ENCODE results near the gene LHFPL3. TPM values are rescaled to one million over a fixed set of nuclear protein-coding genes. Genes with fewer than 3 reads are reported as not detected.

The LHFPL3 gene
- total RNA-seq, 1 donor from 2014 or later = not detected

DNA sequence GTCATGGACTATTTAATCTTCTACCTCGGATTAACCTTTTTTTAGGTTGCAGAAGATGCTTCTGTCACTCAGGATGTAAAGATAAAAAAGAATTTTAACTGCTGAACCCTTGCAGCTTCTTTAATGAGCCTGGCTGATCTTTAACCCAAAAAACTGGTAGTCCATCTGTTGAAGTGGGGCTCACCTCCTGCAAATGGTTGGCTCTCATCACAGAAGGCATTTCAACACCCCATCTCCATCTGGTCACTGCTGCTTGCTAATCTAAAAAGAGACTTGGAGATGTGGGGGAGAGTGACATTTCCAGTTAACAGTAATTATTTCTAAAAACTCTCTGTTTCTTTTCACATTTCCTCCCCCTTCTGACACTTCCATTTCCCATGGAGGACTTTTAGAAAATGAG is 208.6 kb downstream of the LHFPL3 start:
- H3K4me3 ChIP-seq (ENCODE audit: low read depth, low read length) = no peak overlapping the region
- H3K36me3 ChIP-seq (ENCODE audit: control insufficient read depth, insufficient read depth, low read length) = no peaks in the 10 kb centered on the region
- TF ChIP-seq, protein P1, sequence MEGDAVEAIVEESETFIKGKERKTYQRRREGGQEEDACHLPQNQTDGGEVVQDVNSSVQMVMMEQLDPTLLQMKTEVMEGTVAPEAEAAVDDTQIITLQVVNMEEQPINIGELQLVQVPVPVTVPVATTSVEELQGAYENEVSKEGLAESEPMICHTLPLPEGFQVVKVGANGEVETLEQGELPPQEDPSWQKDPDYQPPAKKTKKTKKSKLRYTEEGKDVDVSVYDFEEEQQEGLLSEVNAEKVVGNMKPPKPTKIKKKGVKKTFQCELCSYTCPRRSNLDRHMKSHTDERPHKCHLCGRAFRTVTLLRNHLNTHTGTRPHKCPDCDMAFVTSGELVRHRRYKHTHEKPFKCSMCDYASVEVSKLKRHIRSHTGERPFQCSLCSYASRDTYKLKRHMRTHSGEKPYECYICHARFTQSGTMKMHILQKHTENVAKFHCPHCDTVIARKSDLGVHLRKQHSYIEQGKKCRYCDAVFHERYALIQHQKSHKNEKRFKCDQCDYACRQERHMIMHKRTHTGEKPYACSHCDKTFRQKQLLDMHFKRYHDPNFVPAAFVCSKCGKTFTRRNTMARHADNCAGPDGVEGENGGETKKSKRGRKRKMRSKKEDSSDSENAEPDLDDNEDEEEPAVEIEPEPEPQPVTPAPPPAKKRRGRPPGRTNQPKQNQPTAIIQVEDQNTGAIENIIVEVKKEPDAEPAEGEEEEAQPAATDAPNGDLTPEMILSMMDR (IDR thresholded peaks at IDR 0.05; ENCODE audit: insufficient read depth, low read length, severe bottlenecking) = no peak
- DNase-seq (ENCODE audit: low read depth) = no peak
- no peaks in the 10 kb centered on the region for H3K27me3 ChIP-seq (ENCODE audit: control insufficient read depth, insufficient read depth, low read length)
- FAIRE-seq = no peak

- no peak for DNase-seq (ENCODE audit: low read depth)
- H3K4me3 ChIP-seq (ENCODE audit: low read depth, low read length) = no peak overlapping the region
- FAIRE-seq = peak; percentile 55
- TF ChIP-seq, protein P1 (IDR thresholded peaks at IDR 0.05; ENCODE audit: insufficient read depth, low read length, severe bottlenecking) = no peak
- no peaks in the 10 kb centered on the region for H3K27me3 ChIP-seq (ENCODE audit: control insufficient read depth, insufficient read depth, low read length)
- H3K36me3 ChIP-seq (ENCODE audit: control insufficient read depth, insufficient read depth, low read length) = no peaks in the 10 kb centered on the region
Observed at GRCh38 chr7:104538152-104538551, 209.7 kb downstream of the LHFPL3 start.

DNA sequence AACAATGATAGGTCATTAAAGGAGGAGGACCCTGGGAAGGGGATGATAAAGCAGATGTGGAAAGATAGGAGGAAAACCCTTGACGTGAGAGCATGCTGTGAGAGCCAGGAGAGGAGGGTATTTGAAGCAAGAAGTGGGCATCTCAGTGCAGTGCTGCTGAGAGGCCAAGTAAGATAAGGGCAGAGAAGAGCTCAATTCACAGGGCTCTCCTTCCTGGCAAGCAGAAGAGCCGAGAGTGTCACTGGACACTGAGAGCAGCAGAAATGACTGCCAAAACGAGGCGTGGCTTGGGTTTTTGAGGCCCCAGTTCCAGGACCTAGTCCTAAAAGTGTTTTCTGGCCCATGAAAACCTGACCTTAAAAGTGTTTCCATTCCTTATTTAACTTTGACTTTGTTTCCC is 213.5 kb downstream of the LHFPL3 start:
- H3K36me3 ChIP-seq (ENCODE audit: control insufficient read depth, insufficient read depth, low read length) = no peaks in the 10 kb centered on the region
- H3K4me3 ChIP-seq (ENCODE audit: low read depth, low read length) = no peak overlapping the region
- no peaks in the 10 kb centered on the region for H3K27me3 ChIP-seq (ENCODE audit: control insufficient read depth, insufficient read depth, low read length)
- no peak for FAIRE-seq
- TF ChIP-seq, protein P1 (IDR thresholded peaks at IDR 0.05; ENCODE audit: insufficient read depth, low read length, severe bottlenecking) = no peak
- no peak for DNase-seq (ENCODE audit: low read depth)

GRCh38 chr7:104548861-104549260 is 220.5 kb downstream of the LHFPL3 start:
- H3K4me3 ChIP-seq (ENCODE audit: low read depth, low read length) = no peak overlapping the region
- no peaks in the 10 kb centered on the region for H3K36me3 ChIP-seq (ENCODE audit: control insufficient read depth, insufficient read depth, low read length)
- TF ChIP-seq, protein P1 (IDR thresholded peaks at IDR 0.05; ENCODE audit: insufficient read depth, low read length, severe bottlenecking) = no peak
- H3K27me3 ChIP-seq (ENCODE audit: control insufficient read depth, insufficient read depth, low read length) = no peaks in the 10 kb centered on the region
- peak; percentile 4 for DNase-seq (ENCODE audit: low read depth)
- FAIRE-seq = no peak

GRCh38 chr7:104550362-104550761 is 222.0 kb downstream of the LHFPL3 start:
- no peaks in the 10 kb centered on the region for H3K27me3 ChIP-seq (ENCODE audit: control insufficient read depth, insufficient read depth, low read length)
- DNase-seq (ENCODE audit: low read depth) = no peak
- H3K36me3 ChIP-seq (ENCODE audit: control insufficient read depth, insufficient read depth, low read length) = no peaks in the 10 kb centered on the region
- TF ChIP-seq, protein P1 (IDR thresholded peaks at IDR 0.05; ENCODE audit: insufficient read depth, low read length, severe bottlenecking) = no peak
- no peak overlapping the region for H3K4me3 ChIP-seq (ENCODE audit: low read depth, low read length)
- no peak for FAIRE-seq

DNA sequence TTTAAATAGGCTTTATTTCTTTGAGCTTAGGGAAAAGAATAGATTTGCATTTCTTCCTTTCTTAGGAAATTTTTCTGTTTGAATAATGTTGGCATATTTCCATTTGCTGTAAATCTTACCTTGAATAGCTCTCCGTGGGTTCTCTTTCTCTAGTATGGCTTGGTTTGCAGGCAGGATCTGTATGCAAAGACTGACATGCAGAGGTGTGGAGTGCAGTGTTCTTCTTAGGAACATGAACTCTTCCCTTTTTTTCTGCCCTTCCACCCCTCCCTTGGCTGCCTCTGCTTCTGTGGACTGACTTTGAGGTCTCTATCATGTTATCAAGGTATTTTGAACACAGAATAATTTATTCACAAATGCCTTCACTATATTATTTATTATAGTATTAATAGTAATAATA is 222.8 kb downstream of the LHFPL3 start:
- Histone ChIP-seq H3K36me3 (ENCODE audit: control insufficient read depth, insufficient read depth, low read length) (no peaks in the 10 kb centered on the region), H3K27me3 (ENCODE audit: control insufficient read depth, insufficient read depth, low read length) (no peaks in the 10 kb centered on the region), H3K4me3 (ENCODE audit: low read depth, low read length) (no peak overlapping the region)
- TF ChIP-seq, protein P1 (IDR thresholded peaks at IDR 0.05; ENCODE audit: insufficient read depth, low read length, severe bottlenecking) = no peak
- no peak for DNase-seq (ENCODE audit: low read depth)
- no peak for FAIRE-seq

Data from bronchial epithelial cell (primary cell).